ENCODE data around the gene PIP5K1A. TPM values are rescaled to one million over a fixed set of nuclear protein-coding genes. Genes with fewer than 3 reads are reported as not detected.
"Not testable (repeated sequence)": the region's sequence is repeated elsewhere in the genome, so short reads cannot be mapped to it uniquely, and the experiment has no call there.

Gene PIP5K1A
- total RNA-seq, 1 experiment from 2014 or later: 63.3 TPM

DNA sequence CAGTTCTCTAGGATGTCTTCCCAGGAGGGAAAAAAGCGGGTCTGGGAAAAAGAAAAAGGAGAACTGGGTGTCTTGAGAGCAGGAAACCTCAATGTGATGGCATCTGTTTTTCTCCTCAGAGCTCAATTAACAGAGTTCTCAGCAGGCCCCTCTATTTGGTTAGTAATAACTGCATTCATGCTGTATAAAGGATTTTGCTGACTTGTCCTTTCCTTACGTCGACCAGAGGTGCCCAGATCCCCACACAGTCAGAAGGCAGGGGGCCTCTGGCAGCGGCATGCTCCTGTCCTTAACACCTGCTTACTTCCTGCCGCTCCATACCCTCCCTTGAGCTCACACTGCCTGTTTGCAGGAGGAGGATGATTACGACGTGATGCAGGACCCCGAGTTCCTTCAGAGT is 68.5 kb downstream of the PIP5K1A start:
- Histone ChIP-seq H4K20me1 (ENCODE audit: low read length) (no peaks in the 10 kb centered on the region), H3K27me3 (ENCODE audit: low read length) (no peaks in the 10 kb centered on the region), H3K4me1 (ENCODE audit: insufficient read depth, low read length) (no peaks in the 10 kb centered on the region), H3K4me2 (ENCODE audit: low read length) (no peak overlapping the region), H3F3A (ENCODE audit: low read length, unreplicated experiment) (no peaks in the 10 kb centered on the region), H2AFZ (ENCODE audit: low read length) (no peak overlapping the region), H3K36me3 (ENCODE audit: low read depth, low read length) (peaks cover 59% of the 10 kb centered on the region), H3K9me2 (replicated peaks; ENCODE audit: low read length) (no peaks in the 10 kb centered on the region), H3K27ac (ENCODE audit: low read length) (no peak overlapping the region), H3K79me2 (ENCODE audit: low read length) (peaks cover 6% of the 10 kb centered on the region), H3K9me3 (ENCODE audit: low read length) (no peaks in the 10 kb centered on the region), H3K9ac (ENCODE audit: low read length) (no peak overlapping the region), H3K4me3 (ENCODE audit: low read length) (no peak overlapping the region)
- ATAC-seq (no peak), DNase-seq (no peak)
- CTCF ChIA-PET: interaction anchor here (0.5 kb wide), 1 partner anchor 86 kb away, joined by 11 read pairs; no protein-coding TSS in a partner anchor
- intact Hi-C loops (cut with micrococcal nuclease): no loop called here
- no TSS peak for BruUV-seq (replicated peaks)
- POLR2A ChIA-PET (ENCODE audit: unreplicated experiment): no interaction called here
- TF ChIP-seq, protein P1, sequence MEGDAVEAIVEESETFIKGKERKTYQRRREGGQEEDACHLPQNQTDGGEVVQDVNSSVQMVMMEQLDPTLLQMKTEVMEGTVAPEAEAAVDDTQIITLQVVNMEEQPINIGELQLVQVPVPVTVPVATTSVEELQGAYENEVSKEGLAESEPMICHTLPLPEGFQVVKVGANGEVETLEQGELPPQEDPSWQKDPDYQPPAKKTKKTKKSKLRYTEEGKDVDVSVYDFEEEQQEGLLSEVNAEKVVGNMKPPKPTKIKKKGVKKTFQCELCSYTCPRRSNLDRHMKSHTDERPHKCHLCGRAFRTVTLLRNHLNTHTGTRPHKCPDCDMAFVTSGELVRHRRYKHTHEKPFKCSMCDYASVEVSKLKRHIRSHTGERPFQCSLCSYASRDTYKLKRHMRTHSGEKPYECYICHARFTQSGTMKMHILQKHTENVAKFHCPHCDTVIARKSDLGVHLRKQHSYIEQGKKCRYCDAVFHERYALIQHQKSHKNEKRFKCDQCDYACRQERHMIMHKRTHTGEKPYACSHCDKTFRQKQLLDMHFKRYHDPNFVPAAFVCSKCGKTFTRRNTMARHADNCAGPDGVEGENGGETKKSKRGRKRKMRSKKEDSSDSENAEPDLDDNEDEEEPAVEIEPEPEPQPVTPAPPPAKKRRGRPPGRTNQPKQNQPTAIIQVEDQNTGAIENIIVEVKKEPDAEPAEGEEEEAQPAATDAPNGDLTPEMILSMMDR (conservative IDR thresholded peaks at IDR 0.05; ENCODE audit: low read depth, low read length): no peak
- TF ChIP-seq EZH2phosphoT487 (IDR thresholded peaks at IDR 0.05; ENCODE audit: borderline replicate concordance, low read length): no peak
- no peak for TF ChIP-seq EZH2 (IDR thresholded peaks at IDR 0.05; ENCODE audit: low read length, unreplicated experiment)

DNA sequence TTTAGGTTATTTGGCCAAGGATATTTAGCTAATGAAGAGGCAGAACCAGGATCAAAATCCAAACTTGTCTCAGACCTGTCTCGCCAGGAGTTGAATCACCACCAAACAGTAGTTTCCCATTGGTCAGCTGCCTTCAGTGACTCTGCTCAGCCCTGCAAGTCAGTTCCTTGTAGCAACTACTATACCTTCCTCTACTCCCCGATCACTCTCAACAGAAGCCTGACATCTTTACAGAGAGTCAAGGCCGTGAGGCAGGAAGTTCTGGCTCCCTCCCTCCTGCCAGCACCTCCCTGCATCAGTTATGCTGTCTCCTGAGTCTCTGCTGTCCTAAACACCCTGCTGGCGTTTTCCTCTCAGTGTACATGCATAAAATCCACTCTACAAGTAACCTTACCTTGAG is 69.4 kb downstream of the PIP5K1A start:
- Histone ChIP-seq H3K9ac (ENCODE audit: low read length) (no peak overlapping the region), H3K9me3 (ENCODE audit: low read length) (no peaks in the 10 kb centered on the region), H3K27me3 (ENCODE audit: low read length) (no peaks in the 10 kb centered on the region), H3K4me2 (ENCODE audit: low read length) (no peak overlapping the region), H3K4me3 (ENCODE audit: low read length) (no peak overlapping the region), H3K36me3 (ENCODE audit: low read depth, low read length) (peaks cover 50% of the 10 kb centered on the region), H3K27ac (ENCODE audit: low read length) (no peak overlapping the region), H3K4me1 (ENCODE audit: insufficient read depth, low read length) (no peaks in the 10 kb centered on the region), H4K20me1 (ENCODE audit: low read length) (no peaks in the 10 kb centered on the region), H3K79me2 (ENCODE audit: low read length) (no peaks in the 10 kb centered on the region), H3F3A (ENCODE audit: low read length, unreplicated experiment) (no peaks in the 10 kb centered on the region), H2AFZ (ENCODE audit: low read length) (no peak overlapping the region), H3K9me2 (replicated peaks; ENCODE audit: low read length) (no peaks in the 10 kb centered on the region)
- intact Hi-C loops (cut with micrococcal nuclease): no loop called here
- TF ChIP-seq, protein P1 (conservative IDR thresholded peaks at IDR 0.05; ENCODE audit: low read depth, low read length): no peak
- no peak for TF ChIP-seq EZH2phosphoT487 (IDR thresholded peaks at IDR 0.05; ENCODE audit: borderline replicate concordance, low read length)
- no peak for TF ChIP-seq EZH2 (IDR thresholded peaks at IDR 0.05; ENCODE audit: low read length, unreplicated experiment)
- DNase-seq (no peak), ATAC-seq (no peak)
- ChIA-PET POLR2A (ENCODE audit: unreplicated experiment) (no interaction called here), CTCF (no interaction called here)
- no TSS peak for BruUV-seq (replicated peaks)

DNA sequence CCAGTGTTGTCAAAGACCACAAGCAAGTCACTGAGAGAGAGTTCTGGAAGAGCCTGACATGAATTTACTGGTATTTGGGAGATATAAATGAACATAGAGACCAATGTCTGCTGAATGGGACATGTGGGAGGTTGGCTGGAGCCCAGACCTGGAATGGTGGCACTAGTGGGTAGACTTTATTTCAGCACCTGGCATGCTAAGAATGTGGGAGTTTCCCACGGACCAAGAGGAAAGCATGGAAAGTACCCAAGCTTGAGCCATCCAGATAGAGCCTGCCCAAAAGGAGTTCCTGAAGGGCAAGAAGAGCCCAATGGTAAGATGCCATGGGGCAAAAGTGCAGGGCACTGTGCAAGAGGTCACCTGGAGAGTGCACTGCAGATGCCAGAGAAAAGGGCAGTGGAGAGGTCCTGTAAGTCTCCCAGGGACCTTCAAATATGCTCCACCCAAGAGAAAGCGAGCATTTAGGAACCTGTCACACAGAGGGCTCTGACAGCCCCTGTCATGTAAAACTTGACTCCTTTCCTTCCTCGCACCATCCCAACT is 75.6 kb downstream of the PIP5K1A start:
- Histone ChIP-seq H3K4me1 (ENCODE audit: insufficient read depth, low read length) (no peaks in the 10 kb centered on the region), H2AFZ (ENCODE audit: low read length) (no peak overlapping the region), H3K79me2 (ENCODE audit: low read length) (no peaks in the 10 kb centered on the region), H3K9ac (ENCODE audit: low read length) (no peak overlapping the region), H3F3A (ENCODE audit: low read length, unreplicated experiment) (no peaks in the 10 kb centered on the region), H3K9me3 (ENCODE audit: low read length) (no peaks in the 10 kb centered on the region), H3K27me3 (ENCODE audit: low read length) (no peaks in the 10 kb centered on the region), H3K9me2 (replicated peaks; ENCODE audit: low read length) (no peaks in the 10 kb centered on the region), H3K4me3 (ENCODE audit: low read length) (no peak overlapping the region), H3K4me2 (ENCODE audit: low read length) (no peak overlapping the region), H3K27ac (ENCODE audit: low read length) (no peak overlapping the region), H3K36me3 (ENCODE audit: low read depth, low read length) (peaks cover 7% of the 10 kb centered on the region; the same call in 1 of the 2 replicates), H4K20me1 (ENCODE audit: low read length) (no peaks in the 10 kb centered on the region)
- DNase-seq (no peak), ATAC-seq (no peak)
- POLR2A ChIA-PET (ENCODE audit: unreplicated experiment): no interaction called here
- intact Hi-C loops (cut with micrococcal nuclease): no loop called here
- CTCF ChIA-PET: no interaction called here
- TF ChIP-seq, protein P1 (conservative IDR thresholded peaks at IDR 0.05; ENCODE audit: low read depth, low read length): no peak
- no peak for TF ChIP-seq EZH2phosphoT487 (IDR thresholded peaks at IDR 0.05; ENCODE audit: borderline replicate concordance, low read length)
- TF ChIP-seq EZH2 (IDR thresholded peaks at IDR 0.05; ENCODE audit: low read length, unreplicated experiment): no peak
- BruUV-seq (replicated peaks): no TSS peak

DNA sequence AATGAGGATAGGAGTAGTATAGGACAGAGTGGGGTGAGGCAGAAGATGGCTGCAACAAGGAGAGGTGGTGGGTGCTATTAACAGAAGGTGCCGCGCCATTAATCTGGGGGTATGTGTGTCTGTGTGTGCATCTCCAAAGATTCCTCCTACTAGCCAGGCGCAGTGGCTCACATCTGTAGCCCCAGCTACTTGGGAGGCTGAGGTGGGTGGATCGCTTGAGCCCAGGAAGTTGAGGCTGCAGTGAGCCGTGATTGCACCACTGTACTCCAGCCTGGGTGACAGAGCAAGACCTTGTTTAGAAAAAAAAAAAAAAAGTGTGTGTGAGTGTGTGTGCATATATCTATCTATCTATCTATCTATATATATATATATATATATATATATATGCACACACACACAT is 77.0 kb downstream of the PIP5K1A start:
- DNase-seq; H3K79me2 ChIP-seq (ENCODE audit: low read length); H3K9me2 ChIP-seq (replicated peaks; ENCODE audit: low read length); H3K36me3 ChIP-seq (ENCODE audit: low read depth, low read length); H3K4me3 ChIP-seq (ENCODE audit: low read length); CTCF ChIA-PET; BruUV-seq (replicated peaks); H4K20me1 ChIP-seq (ENCODE audit: low read length); ATAC-seq; H3K4me2 ChIP-seq (ENCODE audit: low read length); H2AFZ ChIP-seq (ENCODE audit: low read length); intact Hi-C loops (cut with micrococcal nuclease); H3K27ac ChIP-seq (ENCODE audit: low read length); H3K27me3 ChIP-seq (ENCODE audit: low read length); H3K9me3 ChIP-seq (ENCODE audit: low read length); POLR2A ChIA-PET (ENCODE audit: unreplicated experiment); H3K9ac ChIP-seq (ENCODE audit: low read length); H3F3A ChIP-seq (ENCODE audit: low read length, unreplicated experiment); H3K4me1 ChIP-seq (ENCODE audit: insufficient read depth, low read length): not testable (repeated sequence)

All from PC-3 (cell line).